ENCODE data around the gene CTSO.
"Not testable (repeated sequence)": the region's sequence is repeated elsewhere in the genome, so short reads cannot be mapped to it uniquely, and the experiment has no call there.

Gene CTSO

DNA sequence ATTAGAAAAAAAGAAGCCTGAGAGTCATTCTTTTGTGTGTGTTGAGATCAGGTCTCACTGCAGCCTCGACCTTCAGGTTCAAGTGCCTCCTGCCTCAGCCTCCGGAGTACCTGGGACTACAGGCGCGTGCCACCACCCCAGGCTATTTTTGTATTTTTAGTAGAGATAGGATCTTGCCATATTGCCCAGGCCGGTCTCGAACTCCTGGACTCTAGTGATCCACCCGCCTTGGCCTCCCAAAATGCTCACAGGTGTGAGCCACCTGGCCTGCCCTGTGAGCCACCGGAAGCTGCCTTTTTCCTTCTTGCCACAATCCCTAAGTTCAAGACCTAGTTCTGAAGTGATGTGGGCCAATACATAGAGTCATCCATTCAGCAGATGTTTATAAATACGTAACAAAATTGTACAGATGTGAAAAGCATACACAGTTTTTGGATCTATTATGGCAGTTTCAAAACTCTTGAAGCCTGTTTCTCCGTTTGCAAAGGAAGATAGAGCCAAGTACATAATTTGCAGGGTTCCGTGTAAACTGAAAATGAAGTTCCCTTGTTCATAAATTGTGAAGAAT, 536 bp upstream of the CTSO start:
- DNase-seq: no peak

DNA sequence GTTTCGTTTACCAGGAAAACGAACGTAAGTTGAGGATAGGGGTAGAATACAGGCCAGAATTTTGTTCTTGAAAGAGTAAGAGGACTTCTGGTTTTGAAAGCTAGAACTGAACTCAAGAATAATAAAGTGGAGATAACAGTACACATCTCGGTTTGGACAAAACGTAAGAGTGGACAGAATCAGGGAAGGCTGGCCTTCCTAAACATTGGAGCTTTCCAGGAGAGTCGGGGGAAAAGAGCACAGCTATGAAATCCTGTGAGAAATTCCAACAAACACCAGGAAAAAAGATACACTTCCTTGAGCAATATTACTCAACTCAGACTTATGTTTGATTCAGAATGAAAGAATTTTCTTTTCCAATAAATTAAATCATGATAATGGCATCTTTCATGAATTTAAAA, 1.2 kb downstream of the CTSO start:
- DNase-seq: no peak

DNA sequence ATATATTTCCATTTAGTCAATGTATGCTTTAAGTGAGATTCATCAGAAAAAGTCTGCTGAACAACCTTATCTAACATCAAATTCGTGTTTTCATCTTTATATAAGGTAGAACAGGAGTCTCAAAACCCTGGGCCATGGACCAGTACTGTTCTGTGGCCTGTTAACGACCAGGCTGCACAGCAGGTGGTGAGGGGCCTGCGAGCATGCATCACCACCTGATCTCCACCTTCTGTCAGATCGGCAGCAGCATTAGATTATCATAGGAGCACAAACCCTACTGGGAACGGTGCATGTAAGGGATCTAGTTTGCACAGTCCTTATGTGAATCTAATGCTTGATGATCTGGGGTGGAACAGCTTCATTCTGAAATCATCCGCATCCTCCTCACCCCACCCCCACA, 3.2 kb downstream of the CTSO start:
- peak; percentile 74 for DNase-seq

DNA sequence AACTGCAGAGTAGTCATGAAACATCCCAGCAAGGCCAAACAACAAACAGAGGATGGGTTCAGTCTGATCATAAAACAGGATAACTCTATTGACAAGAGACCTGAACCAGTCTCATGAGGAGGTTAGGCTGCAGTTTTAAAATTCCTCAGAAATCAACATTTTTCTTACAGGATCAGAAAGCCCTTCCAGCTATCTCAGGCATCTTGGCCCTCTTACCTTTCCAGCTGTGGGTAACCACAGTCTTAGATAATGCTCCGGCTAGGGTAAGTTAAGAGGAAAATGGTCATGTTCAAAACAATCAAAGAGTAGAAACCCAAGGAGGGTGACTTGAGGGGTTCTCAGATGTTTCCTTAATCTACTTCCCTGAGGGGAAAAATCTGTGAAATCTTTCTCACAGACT, 5.1 kb downstream of the CTSO start:
- DNase-seq: no peak

DNA sequence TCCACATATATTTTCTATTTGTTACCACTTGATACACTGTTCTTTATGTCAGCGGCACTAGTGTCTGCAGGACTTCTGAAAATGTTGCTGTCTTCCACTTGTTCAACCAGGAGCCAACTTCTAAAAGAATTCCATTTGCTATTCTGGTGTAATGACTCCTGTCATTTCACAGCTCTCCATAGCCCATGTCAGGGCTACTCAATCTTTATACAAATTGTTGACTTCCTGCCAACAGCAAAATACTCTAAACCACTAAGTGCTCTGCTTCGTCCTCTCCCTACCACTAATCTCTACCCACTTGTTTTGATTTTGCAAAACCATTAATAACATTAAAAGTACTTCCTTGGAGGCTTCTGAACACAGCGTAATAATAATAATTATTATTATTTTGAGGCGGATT, 7.2 kb downstream of the CTSO start:
- DNase-seq: no peak

DNA sequence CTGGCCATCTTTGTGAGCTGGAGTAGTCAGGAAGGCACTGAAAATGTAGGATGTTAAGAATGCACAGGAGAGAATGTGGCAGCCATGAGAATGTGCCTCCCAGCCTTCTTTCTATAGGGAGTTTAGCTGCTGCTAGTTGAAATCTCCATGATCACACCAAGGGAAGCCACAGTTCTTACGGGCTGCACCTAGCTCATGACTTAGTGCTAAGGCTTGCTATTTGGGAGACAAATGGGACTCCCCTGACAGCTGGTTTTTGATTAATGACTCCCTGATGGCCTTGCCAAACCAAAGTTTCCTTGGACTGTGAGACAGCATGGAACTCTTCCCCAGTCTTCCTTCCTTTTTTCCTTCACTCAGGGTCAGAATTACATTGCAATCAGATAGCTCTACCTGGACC, 9.2 kb downstream of the CTSO start:
- no peak for DNase-seq

DNA sequence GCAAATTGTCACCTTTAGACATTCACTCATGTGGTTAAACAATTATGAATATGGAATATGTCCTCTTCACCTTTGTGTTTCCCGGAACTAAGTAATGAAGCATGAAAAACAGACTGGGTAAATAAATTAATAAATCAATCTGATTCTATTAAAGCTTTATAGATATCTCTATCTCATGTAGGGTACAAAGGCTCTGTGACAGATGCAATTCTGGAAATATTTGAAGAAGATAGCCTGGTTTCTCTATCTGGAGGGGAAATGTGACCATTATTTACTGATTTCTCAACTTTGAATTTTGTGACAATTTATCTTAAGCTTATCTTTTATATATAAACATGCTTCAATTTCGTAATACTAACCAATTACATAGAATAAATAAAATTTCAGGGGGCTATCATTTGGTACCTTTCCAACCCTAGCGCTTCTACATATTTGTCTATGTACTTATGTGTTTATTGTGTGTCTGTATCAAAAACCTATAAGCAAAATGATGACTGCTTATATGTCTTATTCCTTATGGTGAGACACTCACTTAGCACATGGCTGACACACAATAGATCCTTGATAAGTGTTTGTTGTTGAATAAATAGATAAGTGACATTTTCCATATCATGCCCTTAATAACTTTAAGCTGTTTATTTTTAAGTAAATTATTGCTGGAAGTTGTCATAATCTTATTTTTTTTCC, 9.9 kb downstream of the CTSO start:
- no peak for DNase-seq

DNA sequence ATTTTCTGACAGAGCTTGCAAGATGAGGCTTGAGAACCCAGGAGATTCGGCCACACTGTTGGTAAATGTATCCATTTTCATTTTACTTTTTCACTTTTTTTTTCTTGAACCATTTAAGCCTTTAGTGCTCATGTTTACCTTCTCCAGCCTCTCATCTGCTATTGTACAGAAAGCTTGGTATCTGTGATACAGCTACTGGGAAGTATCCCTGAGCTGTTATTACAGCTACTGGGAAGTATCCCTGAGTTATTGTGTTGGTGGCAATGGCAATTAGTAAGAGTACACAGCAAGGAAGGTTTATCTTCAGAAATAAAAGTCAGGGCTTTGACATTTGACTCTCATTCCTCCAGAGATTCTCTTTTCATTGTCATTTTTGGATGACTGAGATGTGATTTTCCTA, 11.8 kb downstream of the CTSO start:
- DNase-seq: no peak

DNA sequence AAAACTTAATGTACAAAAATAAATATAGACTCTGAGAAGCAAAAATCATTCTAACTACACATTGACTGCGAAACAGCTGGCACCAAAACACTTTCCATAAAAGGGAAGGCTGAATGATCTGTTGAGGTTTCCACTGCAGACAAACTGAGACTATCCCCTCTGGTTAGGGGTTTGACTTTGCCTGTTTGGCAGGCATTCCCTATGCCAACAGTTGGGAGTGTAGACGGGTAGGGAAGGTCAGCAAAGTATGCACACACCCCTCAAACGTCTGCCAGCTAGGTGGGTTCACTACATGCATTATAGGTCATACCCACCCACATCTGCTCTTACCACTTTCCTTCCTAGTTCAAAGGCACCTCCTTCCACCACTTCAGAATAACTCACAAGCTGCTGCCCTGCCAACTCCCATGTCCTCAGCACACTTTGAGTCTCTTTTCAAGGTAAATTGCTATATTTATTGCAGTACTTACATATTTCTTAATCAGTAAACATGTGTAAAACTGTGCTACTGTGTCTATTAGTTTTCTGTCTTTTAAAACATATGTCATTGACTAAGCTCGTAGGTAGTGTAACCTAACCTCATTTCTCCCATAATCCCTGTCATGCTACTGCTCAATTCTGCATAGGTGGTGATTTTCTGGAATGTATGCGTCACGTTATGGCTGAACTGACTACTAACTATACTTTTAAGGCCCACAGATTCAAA, 12.4 kb downstream of the CTSO start:
- no peak for DNase-seq

DNA sequence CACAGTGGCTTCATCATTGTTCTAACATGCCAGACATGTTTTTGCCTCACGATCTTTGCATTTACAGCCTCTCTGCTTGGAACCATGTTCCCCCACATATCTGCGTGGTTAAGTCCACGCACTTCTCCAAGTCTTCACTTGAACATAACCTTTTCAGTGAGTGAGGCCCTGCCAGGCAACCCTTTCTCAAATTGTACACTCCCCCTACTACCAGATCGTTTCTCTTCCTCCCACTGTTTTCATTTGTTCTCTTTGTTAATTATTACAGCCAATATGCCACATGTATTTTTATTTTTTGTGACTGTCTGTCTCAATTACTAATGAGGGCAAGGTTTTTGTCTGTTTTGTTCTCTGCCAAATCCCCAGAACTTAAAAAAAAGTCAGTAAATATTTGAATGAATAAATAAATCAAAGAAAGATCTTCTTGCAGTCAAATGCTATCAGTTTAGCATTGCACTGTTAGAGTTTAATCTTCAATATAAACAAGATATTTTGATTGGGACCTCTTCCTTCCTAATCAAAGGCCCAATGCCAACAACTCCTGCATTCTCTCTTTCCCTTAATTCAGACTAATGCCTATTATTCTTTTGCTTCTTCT, 18.2 kb downstream of the CTSO start:
- DNase-seq: no peak

DNA sequence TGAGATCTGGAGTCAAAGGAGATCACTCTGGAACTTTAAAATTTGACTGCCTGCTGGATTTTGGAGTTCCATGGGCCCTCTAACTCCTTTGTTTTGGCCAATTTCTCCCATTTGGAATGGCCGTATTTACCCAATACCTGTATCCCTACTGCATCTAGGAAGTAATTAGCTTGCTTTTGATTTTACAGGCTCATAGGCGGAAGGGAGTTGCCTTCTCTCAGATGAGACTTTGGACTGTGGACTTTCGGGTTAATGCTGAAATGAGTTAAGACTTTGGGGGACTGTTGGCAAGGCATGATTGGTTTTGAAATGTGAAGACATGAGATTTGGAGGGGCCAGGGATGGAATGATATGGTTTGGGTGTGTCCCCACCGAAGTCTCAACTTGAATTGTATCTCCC, 19.0 kb downstream of the CTSO start:
- DNase-seq: not testable (repeated sequence)

DNA sequence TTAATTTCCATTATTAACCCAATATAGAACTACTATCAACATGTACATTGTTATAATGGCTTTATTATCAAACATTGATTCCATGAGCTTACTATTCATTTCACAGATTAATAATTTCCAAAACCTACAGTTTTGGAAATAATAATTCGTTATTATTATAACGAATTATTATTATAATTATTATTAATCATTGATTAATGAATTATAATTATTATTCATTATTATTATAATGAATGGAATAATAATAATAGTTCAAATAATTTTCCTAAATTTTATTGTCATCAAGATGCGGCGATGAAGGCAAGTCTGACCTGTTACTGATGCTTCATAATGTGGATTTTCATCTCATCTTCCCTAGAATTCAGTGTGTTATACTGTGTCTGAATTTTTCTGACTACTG, 22.0 kb downstream of the CTSO start:
- DNase-seq: no peak

DNA sequence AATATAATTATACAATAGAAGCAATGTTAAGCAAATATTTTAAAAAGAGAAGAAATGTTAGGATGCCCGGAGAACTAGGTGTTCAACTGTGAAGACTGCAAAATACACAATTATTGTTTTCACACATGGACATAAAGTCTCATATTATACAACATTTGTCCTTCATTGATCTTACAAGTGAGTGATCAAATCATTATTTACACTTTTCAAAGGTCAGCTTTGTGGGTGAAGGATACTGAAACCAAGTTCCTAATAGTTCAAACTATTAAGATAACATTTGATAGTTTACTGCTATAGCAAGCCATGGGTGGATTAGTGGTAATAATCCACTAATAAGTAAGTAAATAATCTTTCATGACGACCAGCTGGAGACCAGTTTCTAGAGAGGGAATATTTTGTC, 23.3 kb downstream of the CTSO start:
- peak; percentile 19 for DNase-seq

DNA sequence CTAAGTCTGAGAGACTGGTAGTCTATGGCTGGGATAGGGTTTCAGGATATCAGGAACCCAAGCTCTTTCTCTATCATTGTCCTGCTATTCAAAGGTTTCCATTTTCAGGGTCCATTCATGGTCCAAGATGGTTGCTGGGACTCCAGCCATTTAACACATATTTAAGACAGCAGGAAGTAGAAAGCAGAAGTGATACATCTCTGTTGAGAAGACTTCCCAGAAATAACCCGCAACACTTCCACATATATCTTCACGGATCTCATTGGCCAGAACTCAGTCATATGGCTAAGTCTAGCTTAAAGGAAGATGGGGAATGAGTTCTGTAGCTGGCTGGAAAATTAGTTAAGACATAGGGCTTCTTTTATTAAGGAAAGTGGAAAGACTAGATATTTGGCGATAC, 23.8 kb downstream of the CTSO start:
- DNase-seq: no peak

DNA sequence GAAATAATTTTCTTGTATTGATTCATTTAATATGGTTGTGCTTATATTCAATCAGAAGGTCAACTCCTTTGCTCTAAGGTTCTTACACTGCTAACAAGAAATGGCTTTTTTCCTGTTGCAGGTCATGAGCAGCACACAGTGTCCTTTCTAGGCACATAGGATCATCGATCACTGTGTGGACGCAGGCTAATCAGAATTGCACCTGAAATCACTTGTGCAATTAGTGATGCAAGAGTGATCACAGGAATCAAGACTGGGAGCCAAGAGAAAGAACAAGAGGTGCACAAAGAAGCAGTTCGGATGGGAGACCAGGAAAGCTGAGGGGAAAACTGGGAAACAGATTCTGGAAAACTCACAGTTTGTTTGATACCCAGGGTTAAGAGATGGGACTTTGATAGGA, 29.0 kb downstream of the CTSO start:
- DNase-seq: no peak

DNA sequence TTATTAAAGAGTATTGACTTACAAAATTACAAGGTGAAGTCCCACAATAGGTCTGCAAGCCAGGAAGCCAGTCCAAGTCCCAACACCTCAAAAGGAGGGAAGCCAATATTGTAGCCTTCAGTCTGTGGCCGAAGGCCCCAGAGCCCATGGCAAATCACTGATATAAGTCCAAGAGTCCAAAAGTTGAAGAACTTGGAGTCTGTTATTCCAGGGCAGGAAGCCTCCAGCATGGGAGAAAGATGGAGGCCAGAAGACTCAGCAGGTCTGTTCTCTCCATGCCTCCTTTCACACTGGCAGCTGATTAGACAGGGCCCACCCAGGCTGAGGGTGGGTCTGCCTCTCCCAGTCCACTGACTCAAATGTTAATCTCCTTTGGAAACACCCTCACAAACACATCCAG, 32.1 kb downstream of the CTSO start:
- DNase-seq: no peak

DNA sequence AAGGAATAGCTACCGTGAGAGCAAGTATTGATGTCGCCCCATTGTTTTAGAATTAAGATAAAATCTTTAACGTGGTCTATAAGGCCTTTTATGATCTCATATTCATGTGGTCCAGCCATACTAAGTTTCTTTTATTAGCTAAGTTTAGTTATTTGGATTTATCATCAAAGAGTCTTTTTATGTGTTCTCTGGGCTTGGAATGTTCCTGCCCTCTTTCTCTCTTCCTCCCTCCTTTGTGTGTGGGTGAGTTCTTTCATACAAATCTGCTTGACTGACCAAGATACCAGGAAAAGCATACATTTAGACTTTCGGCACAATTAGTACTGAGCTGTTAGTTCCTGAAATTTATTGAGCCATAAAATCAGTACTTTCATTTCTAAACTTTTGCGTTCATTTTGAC, 38.9 kb downstream of the CTSO start:
- no peak for DNase-seq

DNA sequence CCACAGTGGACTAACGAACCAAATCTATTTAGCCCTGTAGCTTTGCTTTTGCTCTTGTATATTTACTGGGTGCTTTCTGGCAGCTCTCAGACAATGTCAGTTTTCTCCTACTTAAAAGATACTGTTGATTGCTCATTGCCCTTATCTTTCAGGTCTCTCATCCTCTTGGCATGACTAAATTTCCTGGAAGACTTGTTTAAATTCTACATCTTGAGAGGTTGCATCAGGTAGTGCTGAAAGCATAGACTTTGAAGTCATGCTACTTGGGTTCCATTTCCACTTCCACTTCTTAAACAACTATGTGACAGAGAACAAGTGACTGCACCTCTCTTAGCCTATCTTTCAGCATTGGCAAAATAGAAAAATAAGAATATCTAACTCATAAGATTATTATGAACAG, 41.8 kb downstream of the CTSO start:
- DNase-seq: no peak

DNA sequence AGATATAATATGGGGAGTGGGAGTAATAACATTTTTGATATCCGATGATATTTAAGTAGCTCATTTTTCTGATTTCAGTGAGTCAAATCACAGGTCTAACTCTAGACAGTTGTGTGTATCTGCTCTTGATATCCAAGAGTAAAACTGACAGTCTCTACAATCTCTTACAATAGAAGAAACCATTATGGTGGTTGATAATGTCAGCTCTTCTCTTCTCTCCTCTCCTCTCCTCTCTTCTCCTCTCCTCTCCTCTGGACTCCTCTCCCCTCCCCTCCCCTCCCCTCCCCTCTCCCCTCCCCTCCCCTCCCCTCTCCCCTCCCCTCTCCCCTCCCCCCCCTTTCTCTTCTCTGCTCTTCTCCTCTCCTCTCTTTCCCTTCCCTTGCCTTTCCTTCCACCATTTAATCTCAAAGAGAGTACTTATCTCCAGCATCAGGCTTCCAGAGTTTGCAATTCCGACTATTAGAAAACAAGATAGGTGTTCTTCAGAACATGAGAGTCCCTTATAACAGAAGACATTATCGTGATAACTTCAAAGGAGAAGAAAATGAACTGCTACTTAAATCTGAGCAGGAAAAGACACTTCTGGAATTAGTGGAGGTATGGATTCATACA, 43.9 kb downstream of the CTSO start:
- no peak for DNase-seq

DNA sequence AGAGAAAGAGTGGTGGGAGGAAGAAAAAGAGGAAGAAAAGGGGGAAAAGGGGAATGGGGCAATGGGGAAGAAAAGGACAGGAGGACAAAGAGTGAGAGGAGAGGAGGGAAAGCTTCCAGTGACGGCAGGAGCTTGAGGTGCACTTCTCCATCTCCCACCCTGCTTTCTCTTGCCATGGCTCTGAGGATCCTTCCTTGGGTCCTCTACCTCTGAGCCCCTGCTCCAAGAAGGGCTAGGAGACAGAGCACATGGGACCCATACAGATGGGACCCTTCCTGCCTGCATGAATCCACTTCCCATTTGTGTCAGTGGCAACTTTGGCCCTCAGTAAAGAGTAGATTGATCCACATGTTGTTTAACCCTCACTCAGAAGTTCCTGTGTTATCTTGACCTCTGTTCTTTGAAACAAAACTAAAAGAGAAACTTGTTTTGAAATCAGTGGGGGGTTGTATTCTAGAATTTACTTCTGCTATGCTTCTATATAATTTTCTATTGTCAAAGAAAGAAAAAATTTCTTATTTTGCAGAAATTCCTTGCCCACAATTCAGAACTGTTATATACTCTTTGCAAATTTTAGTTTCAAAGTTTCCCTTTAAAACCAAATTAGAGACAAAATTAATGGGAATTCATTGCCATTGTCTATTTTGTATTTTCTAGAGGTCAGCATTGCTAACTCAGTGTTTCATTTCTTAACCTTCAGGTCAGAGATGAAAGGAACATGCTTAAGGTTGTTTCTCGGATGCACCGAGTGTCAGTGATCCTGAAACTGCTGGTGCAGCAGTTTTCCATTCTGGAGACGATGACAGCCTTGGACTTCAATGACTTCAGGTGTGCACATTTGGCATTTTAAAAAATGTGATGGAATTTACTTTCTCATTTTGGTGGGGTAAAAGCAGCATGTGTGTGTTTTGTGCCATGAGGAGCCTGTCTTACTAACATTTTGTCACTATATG, 45.2 kb downstream of the CTSO start:
- DNase-seq: no peak

DNA sequence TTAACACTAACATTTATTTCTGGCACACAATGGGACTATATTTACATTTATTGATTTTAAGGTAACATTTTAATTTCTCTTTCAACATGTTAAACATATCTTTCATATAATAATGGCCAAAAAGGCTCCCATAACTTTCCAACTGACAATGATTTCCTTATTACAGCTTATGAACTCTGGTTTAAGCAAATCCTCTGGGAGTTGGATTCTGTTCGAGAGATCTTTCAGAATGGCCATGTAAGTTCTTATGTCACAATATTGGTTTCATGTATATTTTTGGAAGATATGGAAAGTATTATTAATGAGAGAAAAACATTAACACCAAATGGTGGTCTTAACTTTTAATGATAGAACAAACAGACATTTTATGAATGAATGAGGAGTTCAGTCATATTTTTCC, 46.1 kb downstream of the CTSO start:
- no peak for DNase-seq

DNA sequence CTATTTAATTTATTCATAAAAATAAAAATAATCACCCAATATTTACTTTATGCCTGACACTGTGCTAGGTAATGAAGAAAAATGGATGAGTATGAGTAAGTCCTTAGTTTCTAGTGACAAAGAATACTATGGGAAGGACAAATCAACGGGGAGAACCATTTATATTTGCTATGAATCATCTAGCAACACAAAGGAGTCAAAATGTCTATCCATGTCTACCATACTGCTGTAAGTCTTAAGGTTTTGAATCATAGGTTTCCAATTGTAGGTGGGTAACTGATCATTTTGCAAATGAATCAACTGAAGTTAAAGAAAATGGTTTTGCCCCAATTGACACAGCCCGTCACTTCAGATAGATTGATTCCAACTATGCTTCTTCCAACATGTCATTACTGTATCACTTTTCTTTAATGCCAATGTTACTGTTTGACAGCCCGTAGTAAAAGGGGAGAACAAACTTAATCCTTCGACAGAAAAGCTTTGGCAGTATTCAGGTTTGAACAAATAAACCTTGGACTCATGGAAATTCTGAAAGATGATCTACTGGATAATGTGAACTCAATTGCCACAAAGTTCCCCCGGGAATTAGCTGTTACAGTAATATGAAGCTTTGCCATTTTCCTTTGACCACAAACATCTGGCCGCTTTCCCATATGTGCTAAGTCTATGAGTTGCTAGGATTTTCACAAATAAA, 47.0 kb downstream of the CTSO start:
- DNase-seq: peak; percentile 16
